SK-N-SH treated with all-trans-retinoic acid at 6 μM for 48 hours (cell line): ENCODE data around the gene NRSN2.
A peak's percentile ranks its signal among the peaks of the same experiment; 100 is the strongest.

ENCODE experiments used
- ATAC-seq: fragments of 200-7000 bp; cut with Tn5 transposase; 3 replicates; pipeline ENCODE4 v1.9.1; 2020; ENCODE audit warnings: mild to moderate bottlenecking, moderate library complexity
- ARNTL ChIP-seq: fragments of 450-650 bp; formaldehyde crosslinking; IDR thresholded peaks from 2 replicates; pipeline ENCODE4 v1.5.0; 2020; ENCODE audit warnings: low read depth, mild to moderate bottlenecking, moderate library complexity, borderline replicate concordance
- CSDC2 ChIP-seq: fragments of 250-450 bp; sonication (Bioruptor Pico); IDR thresholded peaks from 2 replicates; pipeline ENCODE4 v1.5.0; 2020; ENCODE audit warnings: mild to moderate bottlenecking, moderate library complexity
- CSRNP3 ChIP-seq: fragments of 250-450 bp; sonication (Bioruptor Pico); IDR thresholded peaks from 2 replicates; pipeline ENCODE4 v1.5.1; 2021; ENCODE audit warnings: mild to moderate bottlenecking, moderate library complexity
- ESRRG ChIP-seq: fragments of 250-450 bp; sonication (Bioruptor Pico); IDR thresholded peaks from 2 replicates; pipeline ENCODE4 v1.6.1; 2021; ENCODE audit warnings: mild to moderate bottlenecking
- GLIS3 ChIP-seq: fragments of 250-450 bp; sonication (Bioruptor Pico); IDR thresholded peaks from 2 replicates; pipeline ENCODE4 v1.5.0; 2020; ENCODE audit warnings: mild to moderate bottlenecking, moderate library complexity
- ISL1 ChIP-seq: fragments of 250-450 bp; sonication (Bioruptor Pico); IDR thresholded peaks from 2 replicates; pipeline ENCODE4 v2.1.2; 2022; ENCODE audit warnings: mild to moderate bottlenecking, moderate library complexity
- PPARA ChIP-seq: fragments of 250-450 bp; sonication (Bioruptor Pico); IDR thresholded peaks from 2 replicates; pipeline ENCODE4 v1.5.0; 2020; ENCODE audit warnings: mild to moderate bottlenecking, borderline replicate concordance
- RARB ChIP-seq: fragments of 250-450 bp; sonication (Bioruptor Pico); IDR thresholded peaks from 2 replicates; pipeline ENCODE4 v1.8.0; 2021; ENCODE audit warnings: mild to moderate bottlenecking, moderate library complexity
- ZC3H10 ChIP-seq: fragments of 250-450 bp; sonication (Bioruptor Pico); IDR thresholded peaks from 2 replicates; pipeline ENCODE4 v1.5.1; 2021; ENCODE audit warnings: mild to moderate bottlenecking, moderate library complexity
- ZFP3 ChIP-seq: fragments of 250-450 bp; sonication (Bioruptor Pico); IDR thresholded peaks from 2 replicates; pipeline ENCODE4 v1.5.0; 2020; ENCODE audit warnings: mild to moderate bottlenecking, moderate library complexity
- ZNF565 ChIP-seq: fragments of 450-650 bp; formaldehyde crosslinking; conservative IDR thresholded peaks from 2 replicates; pipeline ENCODE4 v1.5.0; 2020; ENCODE audit warnings: low read depth, mild to moderate bottlenecking, moderate library complexity
- ZNF70 ChIP-seq: fragments of 450-650 bp; formaldehyde crosslinking; IDR thresholded peaks from 2 replicates; pipeline ENCODE4 v1.5.0; 2020; ENCODE audit warnings: mild to moderate bottlenecking, moderate library complexity
- ZNF8 ChIP-seq: fragments of 450-650 bp; formaldehyde crosslinking; IDR thresholded peaks from 2 replicates; pipeline ENCODE4 v1.5.0; 2020; ENCODE audit warnings: mild to moderate bottlenecking, moderate library complexity
- TF ChIP-seq, protein P1 (sequence below): fragments of 250-450 bp; sonication (Bioruptor Pico); IDR thresholded peaks from 2 replicates; pipeline ENCODE4 v1.5.1; 2020; ENCODE audit warnings: low read depth, mild to moderate bottlenecking, moderate library complexity
- TF ChIP-seq, protein P2 (sequence below): fragments of 250-450 bp; sonication (Bioruptor Pico); IDR thresholded peaks from 2 replicates; pipeline ENCODE4 v1.8.0; 2020; ENCODE audit warnings: mild to moderate bottlenecking, moderate library complexity, borderline replicate concordance

NRSN2 gene

GRCh38 chr20:378961-379336, 32.0 kb downstream of the NRSN2 start:
- TF ChIP-seq ZNF70 (CRISPR knock-in tag) = no peak
- TF ChIP-seq, protein P1, sequence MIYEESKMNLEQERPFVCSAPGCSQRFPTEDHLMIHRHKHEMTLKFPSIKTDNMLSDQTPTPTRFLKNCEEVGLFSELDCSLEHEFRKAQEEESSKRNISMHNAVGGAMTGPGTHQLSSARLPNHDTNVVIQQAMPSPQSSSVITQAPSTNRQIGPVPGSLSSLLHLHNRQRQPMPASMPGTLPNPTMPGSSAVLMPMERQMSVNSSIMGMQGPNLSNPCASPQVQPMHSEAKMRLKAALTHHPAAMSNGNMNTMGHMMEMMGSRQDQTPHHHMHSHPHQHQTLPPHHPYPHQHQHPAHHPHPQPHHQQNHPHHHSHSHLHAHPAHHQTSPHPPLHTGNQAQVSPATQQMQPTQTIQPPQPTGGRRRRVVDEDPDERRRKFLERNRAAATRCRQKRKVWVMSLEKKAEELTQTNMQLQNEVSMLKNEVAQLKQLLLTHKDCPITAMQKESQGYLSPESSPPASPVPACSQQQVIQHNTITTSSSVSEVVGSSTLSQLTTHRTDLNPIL (CRISPR knock-in tag) = no peak
- no peak for ATAC-seq

DNA sequence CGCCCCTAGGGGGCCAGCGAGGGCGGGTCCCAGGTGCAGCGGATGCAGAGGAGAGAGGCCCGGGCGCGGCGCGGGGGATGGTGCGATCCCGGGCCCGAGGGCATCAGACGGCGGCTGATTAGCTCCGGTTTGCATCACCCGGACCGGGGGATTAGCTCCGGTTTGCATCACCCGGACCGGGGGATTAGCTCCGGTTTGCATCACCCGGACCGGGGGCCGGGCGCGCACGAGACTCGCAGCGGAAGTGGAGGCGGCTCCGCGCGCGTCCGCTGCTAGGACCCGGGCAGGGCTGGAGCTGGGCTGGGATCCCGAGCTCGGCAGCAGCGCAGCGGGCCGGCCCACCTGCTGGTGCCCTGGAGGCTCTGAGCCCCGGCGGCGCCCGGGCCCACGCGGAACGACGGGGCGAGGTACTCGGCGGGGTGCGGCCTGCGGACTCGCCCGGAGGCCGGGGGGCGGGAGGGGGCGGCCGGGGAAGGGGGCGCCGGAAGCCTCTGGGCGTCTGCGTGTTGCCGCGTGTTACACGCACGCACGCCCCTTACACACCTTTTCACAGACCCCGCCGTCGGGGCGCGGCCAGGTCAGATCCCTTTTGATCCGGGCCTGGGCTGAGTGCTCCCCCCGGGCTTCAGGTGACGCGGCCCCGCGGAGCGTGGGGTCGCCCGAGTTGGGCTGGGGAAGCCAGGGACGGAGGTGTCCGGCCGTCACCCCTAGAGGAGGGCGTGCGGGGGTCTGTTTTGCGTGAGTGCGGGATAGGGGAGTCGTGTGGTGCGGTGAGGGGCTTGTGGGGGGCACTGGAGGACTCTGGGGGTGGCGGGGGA, 34.1 kb downstream of the NRSN2 start:
- ATAC-seq = peak; percentile 83
- TF ChIP-seq ISL1 (no peak), ESRRG (no peak), GLIS3 (CRISPR knock-in tag) (no peak), CSRNP3 (CRISPR knock-in tag) (no peak), RARB (CRISPR knock-in tag) (no peak), ZNF8 (no peak)
- TF ChIP-seq, protein P2, sequence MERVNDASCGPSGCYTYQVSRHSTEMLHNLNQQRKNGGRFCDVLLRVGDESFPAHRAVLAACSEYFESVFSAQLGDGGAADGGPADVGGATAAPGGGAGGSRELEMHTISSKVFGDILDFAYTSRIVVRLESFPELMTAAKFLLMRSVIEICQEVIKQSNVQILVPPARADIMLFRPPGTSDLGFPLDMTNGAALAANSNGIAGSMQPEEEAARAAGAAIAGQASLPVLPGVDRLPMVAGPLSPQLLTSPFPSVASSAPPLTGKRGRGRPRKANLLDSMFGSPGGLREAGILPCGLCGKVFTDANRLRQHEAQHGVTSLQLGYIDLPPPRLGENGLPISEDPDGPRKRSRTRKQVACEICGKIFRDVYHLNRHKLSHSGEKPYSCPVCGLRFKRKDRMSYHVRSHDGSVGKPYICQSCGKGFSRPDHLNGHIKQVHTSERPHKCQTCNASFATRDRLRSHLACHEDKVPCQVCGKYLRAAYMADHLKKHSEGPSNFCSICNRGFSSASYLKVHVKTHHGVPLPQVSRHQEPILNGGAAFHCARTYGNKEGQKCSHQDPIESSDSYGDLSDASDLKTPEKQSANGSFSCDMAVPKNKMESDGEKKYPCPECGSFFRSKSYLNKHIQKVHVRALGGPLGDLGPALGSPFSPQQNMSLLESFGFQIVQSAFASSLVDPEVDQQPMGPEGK (CRISPR knock-in tag) = no peak
- TF ChIP-seq, all 23 proteins: peak for 0

DNA sequence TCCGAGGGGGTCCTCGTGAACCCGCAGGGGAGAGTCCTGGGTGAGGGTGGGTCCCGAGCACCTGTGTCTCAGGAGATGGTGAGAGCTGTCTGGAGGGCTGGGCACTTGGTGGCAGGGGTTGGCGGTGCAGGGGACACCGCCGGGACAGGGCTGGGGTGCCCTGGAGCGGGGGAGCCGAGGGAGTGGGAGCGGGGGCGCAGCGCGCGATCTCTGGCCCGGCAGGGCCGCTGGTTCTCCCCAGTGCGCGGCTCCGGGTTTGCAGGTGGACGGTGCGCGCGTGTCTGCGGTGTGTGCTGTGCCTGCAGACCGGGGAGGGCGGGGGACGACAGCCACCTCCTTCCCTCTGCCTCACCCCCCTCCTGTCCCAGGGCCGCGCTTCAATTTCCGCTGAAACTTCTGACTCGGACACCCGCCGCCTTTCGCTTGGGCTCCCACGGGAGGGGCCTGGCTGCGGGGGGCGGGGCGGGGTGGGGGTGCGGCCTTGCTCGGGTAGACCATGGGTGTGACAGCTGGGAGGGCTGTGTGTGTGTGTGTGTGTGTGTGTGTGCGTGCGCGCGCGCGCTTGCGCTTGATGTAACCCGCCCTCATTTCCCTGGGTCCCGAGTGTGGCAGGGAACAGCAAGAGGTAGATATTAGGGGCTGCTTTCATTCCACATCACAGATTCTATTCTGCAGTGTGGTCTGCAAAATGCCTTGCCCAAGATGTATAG, 34.8 kb downstream of the NRSN2 start:
- ATAC-seq = peak; percentile 65
- no peak for TF ChIP-seq CSDC2
- TF ChIP-seq ARNTL (CRISPR knock-in tag) = no peak
- TF ChIP-seq, protein P2 (CRISPR knock-in tag) = no peak
- TF ChIP-seq GLIS3 (CRISPR knock-in tag) = no peak
- no peak for TF ChIP-seq ZNF70 (CRISPR knock-in tag)
- no peak for TF ChIP-seq PPARA (CRISPR knock-in tag)
- no peak for TF ChIP-seq CSRNP3 (CRISPR knock-in tag)
- TF ChIP-seq ISL1 = no peak
- no peak for TF ChIP-seq ZNF565
- TF ChIP-seq, all 23 proteins: peak for 0

DNA sequence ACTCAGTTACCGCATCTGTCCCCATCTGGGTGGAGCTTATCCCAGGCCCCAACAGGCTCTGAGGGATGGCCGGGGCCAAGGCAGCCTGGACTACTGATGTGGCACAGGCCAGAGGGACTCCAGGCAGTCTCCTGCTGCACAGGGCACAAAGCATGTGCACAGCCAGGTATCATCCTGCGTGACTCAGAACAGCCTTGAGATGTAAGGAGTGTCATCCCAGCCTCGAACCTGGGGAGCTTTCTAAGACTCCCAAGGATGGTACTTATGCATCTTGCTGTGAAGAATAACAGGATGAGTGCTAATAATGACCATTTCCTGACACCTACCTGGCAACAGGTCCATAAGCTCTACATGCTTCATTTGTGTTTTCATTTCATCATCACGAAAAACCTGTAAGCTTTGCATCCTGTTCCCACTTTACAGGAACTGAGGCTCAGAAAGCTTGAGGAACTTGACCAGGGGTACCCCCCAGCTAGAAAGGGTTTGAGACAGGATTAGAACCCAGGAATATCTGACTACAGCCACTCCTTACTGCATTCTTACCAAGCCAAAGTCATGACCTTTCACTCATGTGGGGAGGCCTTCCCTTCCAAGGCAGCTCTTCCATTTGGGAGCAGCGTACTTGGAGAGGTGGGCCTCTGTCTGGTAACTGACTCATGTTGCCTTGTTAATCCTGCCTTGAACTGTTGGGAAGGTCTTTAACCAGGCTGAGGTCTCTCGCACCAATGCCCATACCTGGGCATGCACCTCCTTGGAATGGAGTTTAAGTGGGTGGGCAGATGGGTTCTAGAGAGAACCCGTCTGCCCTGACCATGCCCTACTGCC, 35.6 kb downstream of the NRSN2 start:
- TF ChIP-seq CSRNP3 (CRISPR knock-in tag) (no peak), ZFP3 (CRISPR knock-in tag) (no peak), ZC3H10 (CRISPR knock-in tag) (no peak)
- TF ChIP-seq, protein P1 (CRISPR knock-in tag) = no peak
- ATAC-seq = peak; percentile 27
